HG03342 (cell line): Measurements from ENCODE around the gene AKR1C2.
"Not testable (repeated sequence)": the region's sequence is repeated elsewhere in the genome, so short reads cannot be mapped to it uniquely, and the experiment has no call there.

Source experiments
- ATAC-seq: cut with Tn5 transposase; IDR thresholded peaks from one replicate; pipeline ENCODE4 v1.9.1; 2021; ENCODE audit warnings: mild to moderate bottlenecking, moderate library complexity; ENCODE audit not compliant: unreplicated experiment

Gene AKR1C2

DNA sequence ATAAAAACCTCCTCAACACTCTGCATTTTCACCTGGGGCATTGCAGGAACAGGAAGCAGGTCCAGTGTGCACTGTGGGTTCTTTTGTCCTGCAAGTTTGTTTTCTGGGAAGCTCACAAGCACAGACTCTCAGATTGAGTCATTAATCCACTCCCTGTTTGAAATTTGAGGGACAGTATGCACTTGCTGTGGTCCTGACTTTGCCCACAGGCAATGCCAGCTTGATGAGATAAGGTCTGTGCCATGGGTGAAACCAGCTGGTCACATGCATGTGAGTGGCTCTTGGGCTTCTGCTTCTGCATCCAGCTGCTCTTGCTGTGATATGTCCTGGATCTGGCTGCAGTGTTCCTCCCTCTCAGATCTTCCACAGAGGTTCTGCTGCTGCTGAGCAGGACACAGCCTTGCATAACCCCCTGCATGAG is 21.8 kb upstream of the AKR1C2 start:
- ATAC-seq = not testable (repeated sequence)

DNA sequence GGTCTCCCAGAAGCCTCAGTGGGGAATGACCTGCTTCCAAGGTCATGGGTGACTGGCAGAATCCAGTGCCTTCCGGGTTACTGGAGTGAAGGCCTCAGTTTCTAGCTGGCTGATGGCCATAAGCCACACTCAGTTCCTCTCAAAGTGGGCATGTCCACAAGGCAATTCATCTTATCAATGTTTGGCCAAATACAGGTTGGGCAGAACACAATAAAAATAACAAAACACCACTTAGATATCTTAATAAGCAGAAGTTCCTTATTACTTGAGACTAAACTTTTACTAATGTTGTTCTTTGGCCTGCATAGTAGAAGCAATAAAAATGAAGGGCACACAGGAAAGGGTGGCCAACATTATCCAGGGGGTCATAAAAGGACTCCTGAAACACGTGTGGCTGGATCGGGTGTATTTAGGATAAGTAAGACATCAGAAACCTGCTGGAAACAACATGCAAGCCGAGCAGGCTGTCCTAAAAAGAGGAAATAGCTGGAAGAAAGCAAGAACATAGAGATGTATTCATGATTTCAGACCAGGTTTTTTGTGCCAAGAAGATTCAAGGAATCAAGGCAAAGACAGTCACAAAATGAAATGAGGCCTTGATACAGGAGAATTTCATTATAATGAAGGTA is 19.6 kb upstream of the AKR1C2 start:
- ATAC-seq = no peak

DNA sequence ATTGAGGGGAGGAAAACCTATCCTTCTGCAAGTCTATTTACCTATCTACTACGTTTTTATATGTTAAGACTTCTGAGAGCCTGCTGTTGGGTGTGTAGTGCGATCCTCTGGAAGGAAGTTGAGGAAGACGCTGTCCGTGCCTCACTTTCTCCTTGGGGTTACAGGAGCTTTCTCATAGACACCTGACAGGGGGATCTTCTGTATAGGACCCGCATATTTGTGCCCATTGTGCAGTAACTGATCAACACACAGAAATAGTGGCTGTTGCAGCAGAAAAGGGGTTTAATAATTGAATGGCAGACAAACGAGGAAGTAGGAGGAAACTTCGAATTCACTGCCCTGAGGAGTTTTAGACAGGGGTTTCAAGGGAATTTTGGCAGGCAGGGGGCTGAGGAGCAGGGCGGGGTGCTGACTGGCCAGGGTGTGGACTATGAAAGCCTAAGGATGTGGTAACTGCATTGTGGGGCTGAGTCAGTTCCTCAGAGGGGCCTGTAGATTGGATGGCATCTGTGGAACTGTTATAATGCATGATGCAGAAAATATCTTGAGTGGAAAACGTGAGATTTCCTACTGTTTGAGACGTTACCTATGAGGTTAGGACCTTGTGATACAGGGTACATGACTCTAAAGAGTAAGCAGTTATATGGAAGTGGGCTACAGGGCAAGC is 18.1 kb upstream of the AKR1C2 start:
- not testable (repeated sequence) for ATAC-seq

DNA sequence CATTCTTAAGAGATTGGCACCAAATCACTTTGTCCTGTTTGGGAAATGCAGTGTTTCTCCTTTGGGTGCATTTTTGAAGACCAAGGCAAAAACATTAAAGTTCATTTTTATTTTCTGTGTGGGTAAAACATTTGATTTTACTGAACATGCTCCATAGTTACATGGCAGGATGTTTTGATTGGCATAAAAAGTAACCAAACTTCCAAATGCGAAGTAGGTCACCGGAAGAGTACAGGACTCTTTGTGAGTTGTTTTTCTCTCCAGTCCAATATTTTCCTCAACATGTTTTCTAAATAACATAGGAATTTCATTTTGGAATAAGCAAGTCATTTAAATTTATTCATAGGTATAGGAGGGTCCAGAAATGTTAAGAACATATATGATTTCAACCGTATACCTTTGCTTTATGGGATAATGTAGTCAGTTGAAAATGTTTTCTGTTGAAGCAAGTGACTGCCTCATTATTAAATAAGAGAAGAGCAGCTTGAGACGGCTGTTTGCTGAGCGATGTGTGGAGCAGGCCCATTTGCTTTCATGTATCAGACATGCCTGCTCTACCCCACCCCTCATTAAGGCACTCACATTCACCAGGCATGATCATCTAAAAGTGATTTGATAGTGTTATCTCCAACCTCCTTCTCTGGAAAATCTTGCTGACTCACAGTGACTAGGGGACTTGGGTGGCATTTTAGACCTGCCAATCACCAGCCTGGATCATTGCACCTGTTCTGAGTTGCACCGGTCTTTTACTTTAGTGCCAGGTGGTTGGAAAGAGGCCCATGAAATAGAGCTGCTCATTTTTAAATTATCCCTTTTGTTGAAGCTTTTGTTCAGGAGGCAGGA is 16.3 kb upstream of the AKR1C2 start:
- not testable (repeated sequence) for ATAC-seq

DNA sequence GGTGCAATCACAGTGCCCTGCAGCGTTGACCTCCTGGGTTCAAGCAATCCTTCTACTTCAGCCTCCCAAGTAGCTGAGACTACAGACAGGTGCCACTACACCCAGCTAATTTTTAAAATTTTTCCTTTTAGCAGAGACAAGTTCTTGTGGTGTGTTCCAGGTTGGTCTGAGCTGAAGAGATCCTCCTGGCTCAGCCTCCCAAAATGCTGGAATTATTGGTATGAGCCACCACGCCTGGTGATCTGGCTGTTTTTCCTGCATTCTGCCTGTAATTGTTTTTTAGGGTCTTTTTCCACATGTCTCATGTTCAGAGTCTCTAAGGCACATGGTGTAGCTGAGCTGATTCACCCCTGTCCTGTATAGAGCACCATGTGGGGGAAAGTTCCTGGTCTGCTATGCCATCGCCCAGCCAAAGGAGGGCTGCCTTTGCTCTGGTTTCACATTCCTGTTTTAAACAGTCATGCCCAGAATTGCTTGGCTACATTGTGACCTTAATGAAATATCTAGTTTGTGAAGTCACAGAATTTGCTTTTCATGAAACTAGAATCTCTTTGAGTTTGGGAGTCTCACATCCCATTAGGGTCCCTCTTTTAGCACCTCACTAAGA is 15.1 kb upstream of the AKR1C2 start:
- not testable (repeated sequence) for ATAC-seq

DNA sequence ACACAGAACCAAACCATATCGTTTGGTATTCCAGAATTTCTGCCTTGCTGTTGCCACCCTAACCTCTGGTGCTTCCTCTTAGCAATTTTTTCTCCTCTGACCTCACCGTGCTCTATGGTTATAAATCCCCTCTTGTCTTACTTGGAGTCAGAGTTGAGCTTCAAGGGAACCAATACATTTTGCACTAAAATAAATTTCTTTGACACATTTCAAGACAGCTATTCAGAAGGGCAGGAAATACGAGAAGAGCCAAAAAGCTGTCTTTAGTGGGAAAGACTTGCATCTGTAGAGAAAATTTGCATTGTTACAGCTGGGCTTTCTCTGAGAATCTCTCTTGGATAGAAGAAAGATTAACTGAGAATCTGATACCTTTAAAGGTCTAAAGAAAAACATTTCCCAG is 14.5 kb upstream of the AKR1C2 start:
- ATAC-seq = no peak

DNA sequence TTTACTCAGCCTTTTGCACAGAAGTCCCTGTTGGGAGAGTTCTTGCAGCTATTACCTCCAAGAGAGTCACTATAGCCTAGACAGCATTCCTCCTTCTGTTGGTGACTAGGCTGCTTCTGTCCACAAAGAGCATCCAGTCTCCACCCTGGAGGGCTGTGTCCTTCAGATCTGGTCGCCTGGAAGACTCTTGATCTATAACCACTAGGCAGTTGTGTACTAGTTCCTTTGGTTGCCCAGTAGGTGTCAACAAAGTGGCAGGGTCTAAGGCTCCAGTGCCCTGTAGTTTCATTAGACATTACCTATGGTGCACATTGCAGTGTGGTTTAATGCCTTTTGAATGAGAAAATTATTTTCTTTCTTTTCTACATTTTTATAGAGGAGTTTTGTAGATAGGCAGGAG is 11.3 kb upstream of the AKR1C2 start:
- no peak for ATAC-seq

DNA sequence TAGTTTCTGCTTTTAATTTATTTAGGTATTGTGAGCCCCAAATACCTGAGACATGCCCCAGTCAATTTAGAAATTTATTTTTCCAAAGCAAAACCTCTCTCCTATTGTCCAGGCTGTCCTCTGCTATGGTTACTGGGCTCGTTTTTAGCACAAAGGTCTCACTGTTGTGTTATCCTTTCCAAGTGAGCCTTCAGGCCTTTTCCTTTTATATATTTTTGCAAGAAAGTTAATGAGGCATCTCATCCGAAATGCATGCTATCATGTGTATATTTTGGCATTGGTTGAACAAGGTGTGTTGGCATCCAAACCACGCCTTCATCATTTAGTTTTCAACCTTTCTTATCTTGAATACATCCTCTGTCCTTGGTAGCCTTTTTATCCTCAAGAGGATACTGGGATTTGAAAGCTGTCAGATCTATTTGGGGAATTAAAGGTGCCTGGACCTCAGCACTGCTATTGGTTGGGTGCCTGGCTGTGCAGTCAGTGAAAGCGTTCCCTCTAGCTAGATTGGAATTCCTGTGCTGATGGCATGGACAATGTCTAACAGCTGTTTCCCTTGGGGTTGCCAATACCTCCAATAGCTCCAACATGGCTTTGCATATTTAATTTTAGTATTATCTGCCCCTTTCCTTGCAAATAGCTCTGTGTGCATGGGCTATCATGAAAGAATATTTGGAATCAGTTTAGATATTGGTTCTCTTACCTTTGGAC is 10.7 kb upstream of the AKR1C2 start:
- ATAC-seq = not testable (repeated sequence)

DNA sequence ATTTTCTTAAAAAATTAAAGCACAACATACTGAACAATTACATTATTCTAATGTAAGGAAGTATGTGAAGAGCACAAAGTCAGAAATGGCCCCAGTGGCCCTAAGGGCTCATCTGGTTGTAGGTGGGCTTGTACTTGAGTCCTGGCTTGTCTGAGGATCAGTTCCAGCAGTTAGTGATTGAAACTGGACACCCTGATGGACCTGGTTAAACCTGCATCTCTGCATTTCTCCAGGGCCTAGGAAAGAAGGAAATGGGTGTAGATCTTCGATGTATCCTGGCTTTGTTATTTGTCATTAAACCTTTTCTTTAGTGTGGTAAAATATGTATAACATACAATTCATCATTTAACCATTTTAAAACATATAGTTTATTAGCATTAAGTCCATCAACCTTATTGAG is 9.7 kb upstream of the AKR1C2 start:
- ATAC-seq = no peak

DNA sequence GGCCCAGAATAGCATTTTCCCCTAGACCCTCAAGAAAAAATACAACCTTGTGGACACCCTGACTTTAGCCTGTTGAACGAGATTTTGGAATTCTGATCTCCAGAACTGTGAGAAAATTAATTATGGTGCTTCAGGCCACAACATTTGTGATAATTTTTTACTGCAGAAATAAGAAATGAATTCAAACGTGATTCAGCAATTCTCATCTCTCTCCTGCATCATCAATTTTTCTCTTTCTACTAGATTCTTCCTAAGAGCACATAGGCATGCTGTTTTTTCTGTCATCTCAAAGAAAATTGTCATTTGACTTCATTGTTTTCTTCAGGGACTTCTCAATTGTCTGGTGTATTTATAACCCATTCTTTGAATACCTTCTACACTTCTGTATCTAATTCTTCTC is 8.9 kb upstream of the AKR1C2 start:
- no peak for ATAC-seq

DNA sequence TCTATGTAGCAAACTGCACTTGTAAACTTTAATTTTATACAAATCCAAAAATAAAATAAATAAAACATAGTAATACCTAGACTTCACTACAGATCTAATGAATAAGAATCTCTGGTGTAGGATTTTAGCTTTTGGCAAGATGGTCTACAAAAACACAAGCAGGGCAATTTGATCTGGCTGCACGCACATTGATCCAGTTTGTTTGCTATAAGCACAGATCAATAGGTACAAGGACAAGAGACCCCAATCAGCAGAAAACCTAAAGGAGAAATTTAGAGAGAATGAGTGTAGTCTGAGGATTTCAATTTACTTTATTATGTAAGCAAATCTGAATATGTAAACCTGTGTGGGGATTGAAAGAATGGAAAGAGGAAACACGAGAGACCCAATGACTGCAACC is 7.7 kb upstream of the AKR1C2 start:
- not testable (repeated sequence) for ATAC-seq

DNA sequence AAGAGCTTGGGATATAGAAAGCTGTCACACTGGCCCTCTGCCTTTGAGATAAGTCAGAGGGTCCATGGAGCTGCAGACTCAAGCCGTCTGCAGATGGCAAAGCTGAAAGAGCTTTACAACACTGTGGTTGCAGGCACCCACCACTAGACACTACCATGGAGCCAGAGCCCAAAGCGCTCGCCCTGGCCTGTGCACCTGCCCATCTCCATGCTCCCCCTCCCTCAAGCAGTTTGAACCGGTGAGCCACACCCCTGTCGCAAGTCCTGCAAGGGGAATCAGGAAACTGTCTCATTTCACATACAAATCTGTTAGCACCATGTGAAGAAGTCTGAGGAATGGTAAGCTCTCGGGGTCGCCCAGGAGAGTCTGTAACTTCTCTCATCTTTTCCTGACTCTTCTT is 6.4 kb upstream of the AKR1C2 start:
- ATAC-seq = not testable (repeated sequence)

DNA sequence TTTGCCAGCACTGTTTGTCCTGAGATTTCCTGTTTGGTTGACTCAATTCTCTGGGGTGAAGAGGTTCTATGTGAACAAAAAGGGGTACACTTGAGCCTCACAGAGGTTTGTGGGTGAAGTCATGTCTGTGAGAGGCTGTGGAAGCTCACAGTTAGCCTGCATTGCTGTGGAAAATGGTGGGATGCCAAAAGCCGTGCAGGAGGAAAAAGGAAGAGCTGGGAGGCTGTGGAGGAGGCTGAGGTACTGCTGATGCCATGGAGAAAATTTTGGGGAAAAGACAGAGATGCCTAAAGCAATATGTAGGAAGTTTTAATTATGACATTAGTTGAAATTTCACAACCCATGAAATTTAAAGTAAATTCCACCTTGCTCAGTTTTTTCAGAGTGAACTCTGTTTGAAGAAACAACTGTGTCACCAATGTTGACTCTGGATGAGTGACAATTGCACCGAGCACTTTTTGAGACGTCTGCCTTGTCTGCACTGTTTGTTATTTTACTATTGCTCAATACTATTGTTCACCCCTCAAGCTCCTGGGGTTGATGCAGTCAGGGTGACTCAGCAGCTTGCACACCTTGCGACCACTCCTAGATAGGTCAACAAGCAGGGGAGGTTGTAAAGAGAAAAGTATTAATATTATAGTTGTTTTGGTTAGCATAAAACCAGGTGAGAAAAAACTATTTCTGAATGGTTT is 5.3 kb upstream of the AKR1C2 start:
- not testable (repeated sequence) for ATAC-seq

DNA sequence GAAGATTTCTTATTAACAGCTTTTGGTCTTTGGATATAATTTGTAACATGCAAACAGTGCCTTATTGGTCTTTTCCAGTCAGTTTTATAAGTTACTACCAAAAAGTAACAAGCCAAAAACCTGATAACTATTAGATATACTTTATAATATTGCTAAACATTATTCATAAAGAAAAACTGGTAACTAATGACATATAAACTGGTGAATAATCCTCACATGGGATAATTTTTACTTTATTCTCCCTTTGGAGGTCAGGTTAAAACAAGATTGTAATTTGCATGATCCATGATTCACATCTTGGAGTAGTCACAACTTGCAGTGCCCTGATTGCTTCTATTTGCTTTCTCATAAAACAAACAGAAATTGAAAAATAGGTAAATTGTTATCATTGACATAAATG is 844 bp upstream of the AKR1C2 start:
- ATAC-seq = not testable (repeated sequence)

DNA sequence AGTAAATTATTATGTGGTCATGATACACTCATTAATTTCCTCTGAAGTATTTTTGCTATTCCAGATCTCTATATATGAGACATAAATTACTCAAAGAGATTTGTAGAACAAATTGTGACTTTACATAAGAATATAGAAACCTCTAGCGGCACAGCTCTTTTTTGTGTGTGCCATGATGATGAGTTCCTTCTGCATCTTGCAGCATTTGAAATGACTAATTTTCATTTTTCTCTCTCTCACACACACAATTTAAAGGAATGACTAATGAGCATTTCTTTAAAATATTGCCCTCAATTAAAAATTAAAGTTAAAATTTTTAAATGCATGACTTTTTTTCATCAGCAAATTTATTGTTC is 351 bp upstream of the AKR1C2 start:
- not testable (repeated sequence) for ATAC-seq

DNA sequence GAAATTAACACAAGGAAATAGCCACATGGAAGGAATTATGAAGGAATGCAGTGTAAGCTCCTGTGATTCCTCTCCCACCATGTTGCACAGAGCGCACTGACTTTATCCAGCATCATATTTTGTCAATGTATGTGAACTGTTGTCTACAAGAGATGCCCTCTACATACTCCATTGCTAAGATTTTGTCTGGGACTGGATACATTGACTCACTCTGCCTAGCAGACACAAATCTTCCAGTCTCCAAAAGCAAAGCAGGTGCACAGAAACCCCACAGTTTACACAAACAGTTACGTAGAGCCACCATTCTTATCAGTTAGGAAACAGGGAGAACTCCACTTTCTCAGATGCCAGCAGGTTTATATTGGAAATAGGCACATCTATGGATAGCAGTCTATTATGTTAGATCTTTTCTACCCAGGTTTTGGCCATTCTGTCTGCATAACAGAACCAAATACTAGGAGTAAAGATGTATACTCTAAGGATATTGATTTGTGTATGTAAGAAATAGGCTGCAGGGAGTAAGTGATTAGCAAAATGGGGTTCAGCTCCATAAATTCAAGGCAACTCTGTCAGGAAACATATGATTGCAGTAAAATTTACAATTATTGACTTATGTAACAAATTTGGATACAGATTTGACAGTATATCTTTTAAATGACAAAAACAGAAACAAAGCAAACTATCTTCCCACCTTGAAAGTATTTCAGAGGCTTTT is 1.5 kb downstream of the AKR1C2 start:
- no peak for ATAC-seq

DNA sequence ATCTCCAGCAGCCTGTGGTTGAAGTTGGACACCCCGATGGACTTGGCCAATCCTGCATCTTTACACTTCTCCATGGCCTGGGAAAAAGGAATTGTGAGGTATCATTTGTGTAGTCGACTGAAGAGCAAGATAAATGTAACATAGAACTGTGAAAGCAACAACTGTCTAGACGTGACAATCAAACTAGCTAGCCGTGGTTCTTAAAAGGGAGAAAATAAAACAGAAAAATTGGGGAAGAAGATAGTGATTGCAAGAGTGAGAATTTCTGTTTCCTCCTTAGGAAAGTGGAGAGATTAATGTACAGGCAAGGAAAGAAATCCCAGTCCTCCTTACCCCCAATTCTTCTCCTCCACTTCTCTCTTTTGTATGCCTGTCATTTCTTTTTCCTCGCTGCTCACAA is 5.0 kb downstream of the AKR1C2 start:
- no peak for ATAC-seq

DNA sequence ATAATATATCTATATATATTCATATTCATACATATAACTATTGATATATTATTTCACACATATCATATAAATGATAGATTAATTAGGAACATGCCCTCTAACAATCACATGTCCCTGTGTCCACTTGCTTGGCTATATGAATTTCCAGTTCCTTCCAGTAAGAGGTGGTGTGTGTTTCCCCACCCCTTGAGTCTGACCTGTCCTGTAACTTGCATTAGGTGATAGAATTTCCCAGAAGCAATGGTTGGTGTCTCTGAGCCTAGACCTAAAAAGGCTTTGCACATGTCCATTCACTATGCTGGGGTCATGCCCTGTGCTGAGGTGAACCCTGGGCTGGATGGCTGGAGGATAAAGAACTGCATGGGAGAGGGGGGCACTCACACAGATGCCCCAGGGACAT is 9.4 kb downstream of the AKR1C2 start:
- ATAC-seq = not testable (repeated sequence)

DNA sequence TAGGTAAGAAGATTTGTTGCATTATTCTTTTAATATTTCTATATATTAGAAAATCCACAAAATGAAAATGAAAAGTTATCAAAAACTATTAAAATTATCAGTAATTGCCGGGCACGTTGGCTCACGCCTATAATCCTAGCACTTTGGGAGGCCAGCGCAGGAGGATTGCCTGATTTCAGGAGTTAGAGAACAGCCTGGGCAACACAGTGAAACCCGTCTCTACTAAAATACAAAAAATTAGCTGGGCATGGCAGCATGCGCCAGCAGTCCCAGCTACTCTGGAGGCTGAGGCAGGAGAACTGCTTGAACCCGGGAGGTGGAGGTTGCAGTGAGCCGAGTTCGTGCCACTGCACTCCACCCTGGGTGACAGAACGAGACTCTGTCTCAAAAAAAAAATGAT is 11.1 kb downstream of the AKR1C2 start:
- ATAC-seq = not testable (repeated sequence)

DNA sequence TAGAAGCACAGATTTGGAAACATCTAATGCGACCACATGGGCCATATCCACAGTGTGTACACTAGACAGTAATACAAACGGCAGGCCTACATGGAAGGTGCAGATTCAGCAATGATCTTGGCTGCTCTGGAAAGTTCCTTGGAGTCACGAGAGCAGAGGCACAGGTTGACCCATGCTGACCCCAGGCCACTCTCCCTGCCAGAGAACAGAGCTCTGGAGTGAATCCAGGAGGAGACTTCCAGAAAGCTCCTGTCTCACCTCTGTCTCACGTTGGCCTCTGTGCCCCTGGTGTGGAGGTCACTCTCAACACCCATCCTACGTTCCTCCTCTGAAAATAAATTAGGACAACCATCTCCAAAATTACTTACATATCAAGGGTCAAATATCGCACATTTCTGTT is 12.2 kb downstream of the AKR1C2 start:
- ATAC-seq = not testable (repeated sequence)
